HG03066 (cell line): Measurements from ENCODE around the gene S100A12.
"Not testable (repeated sequence)": the region's sequence is repeated elsewhere in the genome, so short reads cannot be mapped to it uniquely, and the experiment has no call there.

Experiments used
- ATAC-seq: cut with Tn5 transposase; IDR thresholded peaks from one replicate; pipeline ENCODE4 v1.9.1; 2021; ENCODE audit warnings: low read depth; ENCODE audit not compliant: unreplicated experiment

The S100A12 gene

GRCh38 chr1:153375511-153375910, at the start of gene S100A12:
S100A12 (minus strand) TSS chr1:153375621; CDS start chr1:153374592, 1,029 bp downstream.
- no peak for ATAC-seq

DNA sequence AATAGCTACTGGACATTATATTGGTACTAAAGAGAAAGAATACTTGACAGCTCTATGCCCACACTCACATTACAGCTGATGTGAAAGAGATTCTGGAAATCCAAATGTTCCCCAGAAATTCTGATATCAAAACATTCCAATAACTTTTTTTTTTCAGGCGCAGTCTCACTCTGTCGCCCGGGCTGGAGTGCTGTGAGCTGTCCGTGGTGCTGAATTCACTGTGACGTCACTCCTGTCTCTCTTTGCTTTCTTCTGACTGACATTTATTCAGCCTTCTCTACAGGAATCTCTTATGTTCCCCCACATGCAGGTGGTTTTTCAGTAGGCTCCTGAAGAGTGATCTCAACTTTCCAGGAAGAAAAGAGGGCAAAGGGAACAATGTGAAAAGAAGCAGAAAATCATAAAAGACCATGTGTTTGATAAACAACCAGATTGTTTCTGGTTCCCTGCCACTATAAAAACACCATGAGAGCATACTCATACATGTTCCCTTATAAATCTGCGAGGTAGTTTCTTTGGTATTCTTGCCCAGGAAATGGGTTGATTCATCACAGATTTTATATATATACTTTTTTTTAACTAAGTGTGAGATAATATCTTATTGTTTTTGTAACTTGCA, 47.1 kb upstream of the S100A12 start:
- no peak for ATAC-seq

DNA sequence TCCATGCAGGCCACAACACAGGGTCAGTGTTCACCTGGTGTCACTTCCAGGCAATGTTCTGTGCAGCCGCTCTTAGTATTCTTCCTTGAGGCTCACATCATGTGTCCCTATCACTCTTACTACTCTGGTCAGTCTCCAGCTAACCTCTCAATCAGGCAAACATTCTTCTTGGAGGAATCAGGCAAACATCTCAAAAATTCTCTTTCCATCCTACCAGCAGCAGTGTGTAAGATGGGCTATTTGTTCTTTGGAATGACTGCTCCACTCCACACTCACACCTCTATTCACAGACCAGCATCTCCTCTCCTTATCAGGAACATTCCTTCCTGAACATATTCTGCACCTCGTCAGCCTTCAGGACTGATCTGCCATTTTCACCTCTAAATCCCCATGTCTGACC, 44.9 kb upstream of the S100A12 start:
- ATAC-seq = no peak

DNA sequence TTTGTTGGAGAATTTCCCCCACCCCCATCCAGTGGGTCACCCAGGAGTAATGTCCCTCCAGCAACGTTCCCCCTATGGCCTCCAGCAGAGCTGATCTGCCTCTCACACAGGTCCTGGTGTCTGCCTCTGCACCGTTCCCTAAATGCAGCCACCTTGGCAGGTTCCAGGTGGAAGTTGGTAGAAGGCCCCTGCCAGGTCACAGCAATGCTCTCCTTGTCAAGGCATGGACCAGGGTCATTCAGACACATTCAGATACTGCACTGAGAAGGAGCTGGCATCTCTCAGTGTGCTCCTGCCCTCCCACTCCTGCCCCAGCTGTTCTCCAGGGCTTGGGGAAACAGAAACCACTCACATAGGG, 44.0 kb upstream of the S100A12 start:
- not testable (repeated sequence) for ATAC-seq

GRCh38 chr1:153418758-153419435, 43.5 kb upstream of the S100A12 start:
- ATAC-seq = not testable (repeated sequence)

DNA sequence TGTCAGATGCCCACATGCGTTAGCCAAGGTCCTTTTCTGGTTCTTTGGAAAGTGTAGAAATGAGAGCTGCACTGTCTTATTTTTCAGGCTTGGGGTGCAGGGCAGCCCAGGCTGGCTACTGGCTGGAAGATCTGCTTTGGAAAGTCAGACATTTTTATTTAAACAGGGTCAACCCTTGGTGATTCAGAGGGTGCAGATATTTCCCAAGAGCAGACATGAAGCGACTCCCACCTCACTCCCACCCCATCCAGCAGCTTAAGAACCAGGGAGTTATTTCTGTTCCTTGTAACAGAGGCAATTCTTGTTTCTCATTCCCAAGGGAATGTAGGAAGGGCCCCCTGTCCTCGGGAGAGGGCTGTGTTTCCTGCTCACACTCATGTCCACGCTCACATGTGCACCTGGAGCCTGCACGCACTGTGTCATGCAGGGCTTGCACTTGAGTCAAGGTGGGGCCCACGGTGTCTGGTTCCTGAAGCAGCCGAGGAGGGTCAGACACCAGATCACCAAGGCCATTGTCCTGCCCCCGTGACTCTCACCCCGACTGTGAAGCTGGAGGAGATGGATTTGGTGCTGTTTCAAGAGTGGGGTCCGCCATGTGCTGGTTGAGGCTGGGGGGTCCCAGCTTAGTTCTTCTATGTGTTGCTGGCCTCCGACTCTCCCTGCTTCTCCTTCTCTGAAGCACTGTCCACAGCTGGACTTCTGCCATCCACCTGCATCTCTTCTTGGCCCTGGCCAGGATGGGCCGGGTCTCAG, 41.9 kb upstream of the S100A12 start:
- ATAC-seq = no peak

DNA sequence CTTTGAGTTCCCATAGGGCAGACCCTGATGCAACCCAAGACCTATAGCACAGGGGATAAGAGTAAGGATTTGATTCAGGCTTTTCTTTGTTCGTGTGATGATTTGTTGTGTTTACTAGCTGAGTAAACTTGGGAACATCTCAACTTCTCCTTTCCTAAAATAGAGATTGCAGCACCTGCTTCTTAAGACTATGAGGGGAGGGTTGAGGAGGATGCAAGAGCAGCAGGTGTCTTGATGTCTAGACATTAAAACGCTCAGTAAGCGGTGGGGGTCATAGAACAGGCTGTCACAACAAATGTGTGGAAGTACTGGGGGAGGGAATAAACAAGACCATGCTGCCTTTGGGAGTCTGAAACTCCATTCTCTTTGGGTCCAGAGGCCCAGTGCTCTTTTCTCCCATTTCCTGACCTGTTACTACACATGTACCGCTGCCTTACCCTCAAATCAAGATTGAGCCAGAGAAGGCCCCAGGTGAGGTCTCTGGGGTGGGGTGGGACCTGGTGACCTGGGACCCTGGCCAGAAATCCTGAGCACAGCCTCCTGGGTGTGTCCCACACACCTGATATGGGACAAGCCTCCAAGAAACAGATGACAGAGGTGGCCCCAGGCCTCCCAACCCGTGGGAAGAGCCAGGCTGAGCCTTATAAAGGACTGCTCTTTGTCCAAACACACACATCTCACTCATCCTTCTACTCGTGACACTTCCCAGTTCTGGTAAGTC, 40.6 kb upstream of the S100A12 start, which contains the start of gene S100A7A:
Gene S100A7A, plus strand, starts transcription at position 671 of the 721 bp plus-strand sequence. CDS start 1,563 bp downstream, outside the sequence.
- no peak for ATAC-seq

- ATAC-seq = not testable (repeated sequence)
These were observed 38.5 kb upstream of the S100A12 start for GRCh38 chr1:153413961-153414360.

DNA sequence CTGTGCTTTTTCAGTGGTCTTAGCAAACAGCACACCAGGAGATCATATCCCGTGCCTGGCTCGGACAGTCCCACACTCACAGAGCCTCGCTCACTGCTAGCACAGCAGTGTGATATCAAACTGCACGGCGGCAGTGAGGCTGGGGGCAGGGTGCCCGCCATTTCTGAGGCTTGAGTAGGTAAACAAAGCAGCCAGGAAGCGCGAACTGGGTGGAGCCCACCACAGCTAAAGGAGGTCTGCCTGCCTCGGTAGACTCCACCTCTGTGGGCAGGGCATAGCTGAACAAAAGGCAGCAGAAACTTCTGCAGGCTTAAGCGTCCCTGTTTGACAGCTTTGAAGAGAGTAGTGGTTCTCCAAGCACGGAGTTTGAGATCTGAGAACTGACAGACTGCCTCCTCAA, 31.9 kb upstream of the S100A12 start:
- ATAC-seq = not testable (repeated sequence)

- ATAC-seq = not testable (repeated sequence)
These were observed 30.6 kb upstream of the S100A12 start for GRCh38 chr1:153405825-153406599.

DNA sequence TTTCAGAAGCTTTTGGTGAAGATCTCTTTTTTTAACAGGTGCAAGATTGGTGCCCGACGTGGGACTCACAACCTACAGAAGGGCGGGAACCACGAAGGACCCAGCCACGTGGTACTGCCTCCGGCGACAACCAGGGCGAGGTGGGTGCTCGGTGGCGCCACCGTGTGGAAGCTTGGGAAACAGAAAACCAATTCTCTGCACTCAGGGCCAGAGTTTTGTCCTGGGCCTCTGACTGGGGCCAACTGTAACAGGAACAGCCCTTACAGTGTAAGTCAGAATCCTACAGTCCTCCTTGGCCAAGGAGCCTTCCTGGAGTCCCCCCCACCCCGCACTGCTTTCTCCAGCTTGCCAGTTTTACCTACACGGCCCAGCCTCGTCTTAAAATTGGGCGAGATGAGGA, 29.3 kb upstream of the S100A12 start:
- no peak for ATAC-seq

DNA sequence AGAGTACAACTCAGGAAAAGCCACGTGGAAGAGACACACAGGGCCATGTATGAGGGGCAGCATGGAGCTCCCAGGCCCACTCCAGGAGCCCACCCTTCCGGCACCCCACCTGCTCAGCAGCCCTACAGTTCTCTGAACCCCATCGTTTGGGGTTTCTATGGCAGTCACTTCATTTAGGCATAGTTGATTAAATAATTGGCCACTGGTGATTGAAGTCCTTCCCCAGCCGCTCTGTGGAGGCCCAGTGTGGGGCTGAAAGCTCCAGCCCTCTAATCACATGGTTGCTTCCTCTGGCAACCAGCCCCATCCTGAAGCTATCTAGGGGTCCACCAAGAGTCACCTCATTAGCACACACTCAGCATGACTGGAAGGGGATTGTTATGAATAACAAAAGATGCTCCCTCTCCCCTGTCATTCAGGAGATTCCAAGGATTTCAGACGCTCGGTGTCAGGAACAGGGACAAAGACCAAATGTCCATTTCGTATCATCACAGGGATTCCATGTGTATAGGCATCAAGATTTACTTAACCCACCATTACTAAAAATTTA, 28.7 kb upstream of the S100A12 start:
- ATAC-seq = no peak

GRCh38 chr1:153403421-153404085, 28.1 kb upstream of the S100A12 start:
- ATAC-seq = no peak

- no peak for ATAC-seq
These were observed 26.8 kb upstream of the S100A12 start for GRCh38 chr1:153402226-153402625.

GRCh38 chr1:153401461-153401860, 26.0 kb upstream of the S100A12 start:
- no peak for ATAC-seq

- no peak for ATAC-seq
These were observed 24.8 kb upstream of the S100A12 start for GRCh38 chr1:153400244-153400643.

DNA sequence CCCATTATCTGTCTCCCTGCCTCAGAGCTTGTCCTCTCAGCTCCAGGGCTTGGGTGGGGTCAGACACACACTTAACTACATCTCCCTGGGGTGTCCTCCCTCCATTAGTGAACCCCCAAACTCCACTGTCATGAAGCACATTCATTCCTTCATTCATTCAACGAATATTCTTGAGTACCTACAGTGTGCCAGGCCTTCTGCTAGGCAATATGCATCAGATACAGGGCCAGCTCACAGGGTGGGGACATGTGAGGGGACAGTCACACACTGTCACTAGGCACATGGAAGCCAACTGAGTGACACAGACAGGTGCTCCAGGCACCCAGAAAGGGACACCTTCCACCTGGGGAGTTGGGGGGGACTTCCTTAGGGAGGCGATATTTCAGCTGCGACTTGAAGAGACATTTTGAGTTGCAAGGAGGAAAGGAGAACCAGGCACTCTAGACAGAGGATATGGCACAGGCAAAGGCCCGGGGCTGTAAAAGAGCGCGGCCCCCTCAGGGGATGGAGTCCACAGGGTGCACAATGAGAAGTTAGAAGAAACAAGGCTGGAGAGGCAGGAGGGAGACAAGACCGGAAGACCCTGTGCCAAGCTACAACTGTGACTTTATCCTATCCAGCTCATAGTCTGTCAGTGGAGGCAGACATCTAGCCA, 24.1 kb upstream of the S100A12 start:
- ATAC-seq = no peak

DNA sequence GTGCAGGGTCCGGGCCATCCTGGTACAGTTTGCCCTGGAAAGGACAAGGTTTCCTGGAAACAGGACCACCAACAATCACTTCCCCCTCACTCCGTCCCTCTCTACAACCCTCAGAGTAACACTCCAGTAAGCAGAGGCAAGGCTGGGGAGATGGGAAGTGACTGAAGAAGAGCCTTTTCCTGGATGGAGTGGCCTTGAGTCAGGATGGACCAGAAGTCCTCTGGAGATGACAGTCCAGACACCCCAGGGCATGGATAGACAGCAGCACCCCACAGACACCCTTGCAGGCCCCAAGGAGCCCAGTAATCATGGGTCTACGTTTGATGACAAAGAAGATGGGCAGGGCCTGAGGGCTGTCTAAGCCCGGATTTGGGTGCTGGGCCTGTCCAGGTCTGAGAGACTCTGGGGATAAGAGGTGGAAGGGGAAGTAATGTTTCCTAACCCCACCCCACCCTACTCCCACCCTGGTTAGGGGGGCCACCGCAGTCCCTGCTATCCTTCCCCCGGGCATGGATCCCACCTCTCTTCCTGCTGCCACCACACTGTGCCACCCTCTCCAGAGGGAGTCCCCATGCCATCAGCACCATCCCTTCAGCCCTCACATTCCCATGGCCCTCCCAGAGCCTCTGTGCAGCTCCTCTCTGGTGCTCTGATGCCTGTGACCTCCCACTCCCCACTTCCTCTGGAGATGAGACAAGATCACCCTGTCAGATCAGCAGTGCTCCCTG, 22.7 kb upstream of the S100A12 start:
- no peak for ATAC-seq
